IMR-90 (cell line): ENCODE measurements around the gene LONP2. TPM values are rescaled to one million over a fixed set of nuclear protein-coding genes. Genes with fewer than 3 reads are reported as not detected.
A peak's percentile ranks its signal among the peaks of the same experiment; 100 is the strongest.

Experiments used
- ATAC-seq: fragments of 200-7000 bp; cut with Tn5 transposase; 2 replicates; pipeline ENCODE4 v1.9.1; 2020; ENCODE audit warnings: low read depth, mild to moderate bottlenecking, moderate library complexity
- BruUV-seq: library from RNA; stranded (reverse); fragments of 400-500 nt; replicated peaks from 2 replicates; lab custom pipeline; 2021; lab: Mats Ljungman, UMichigan
- CTCF ChIA-PET: fragments of 300-600 bp; formaldehyde crosslinking; extraction: SDS; loops from one replicate; lab custom pipeline; 2021; ENCODE audit warnings: antibody characterized with exemption; lab: Yijun Ruan, JAX
- POLR2A ChIA-PET: fragments of 300-600 bp; sonication (Branson Sonifier 250); formaldehyde crosslinking; loops from one replicate; lab custom pipeline; 2022; ENCODE audit warnings: antibody characterized with exemption; ENCODE audit not compliant: unreplicated experiment; lab: Charles Lee
- DNase-seq: peaks from one replicate; pipeline ENCODE4 v3.0.0; 2013
- H2AFZ ChIP-seq: replicated peaks from 2 replicates; pipeline ENCODE3; 2013; ENCODE audit warnings: low read length, mild to moderate bottlenecking; ENCODE audit not compliant: poor library complexity
- H2AK5ac ChIP-seq: 2 replicates; pipeline ENCODE4 v1.6.1; 2013; ENCODE audit warnings: low read depth, low read length, inconsistent platforms
- H2AK9ac ChIP-seq: replicated peaks from 2 replicates; pipeline ENCODE3; 2013; ENCODE audit warnings: mild to moderate bottlenecking, low read depth, low read length, moderate library complexity; ENCODE audit not compliant: poor library complexity
- H2BK120ac ChIP-seq: 2 replicates; pipeline ENCODE4 v1.6.1; 2013; ENCODE audit warnings: low read depth, low read length, inconsistent platforms
- H2BK15ac ChIP-seq: 3 replicates; pipeline ENCODE4 v1.6.1; 2013; ENCODE audit warnings: low read depth, low read length, inconsistent platforms
- H2BK20ac ChIP-seq: 2 replicates; pipeline ENCODE4 v1.6.1; 2013; ENCODE audit warnings: low read depth, mild to moderate bottlenecking, inconsistent platforms, low read length, moderate library complexity
- H2BK5ac ChIP-seq: 2 replicates; pipeline ENCODE4 v1.6.1; 2013; ENCODE audit warnings: mild to moderate bottlenecking, low read depth, low read length, inconsistent platforms; ENCODE audit not compliant: poor library complexity, severe bottlenecking
- H3K14ac ChIP-seq: replicated peaks from 2 replicates; pipeline ENCODE4 v1.6.1; 2013; ENCODE audit warnings: low read depth, low read length, inconsistent platforms
- H3K18ac ChIP-seq: 2 replicates; pipeline ENCODE4 v1.6.1; 2013; ENCODE audit warnings: low read depth, low read length, control low read depth
- H3K23ac ChIP-seq: 2 replicates; pipeline ENCODE4 v1.6.1; 2013; ENCODE audit warnings: low read depth, low read length, inconsistent platforms
- H3K27ac ChIP-seq: 2 replicates; pipeline ENCODE4 v1.5.1; 2013; ENCODE audit warnings: mild to moderate bottlenecking, control low read depth, low read length; ENCODE audit not compliant: insufficient read depth
- H3K27me3 ChIP-seq: 2 replicates; pipeline ENCODE4 v1.6.1; 2013; ENCODE audit warnings: low read length; ENCODE audit not compliant: control insufficient read depth, insufficient read depth
- H3K36me3 ChIP-seq: 2 replicates; pipeline ENCODE4 v1.6.1; 2013; ENCODE audit warnings: low read length, mixed read lengths; ENCODE audit not compliant: control insufficient read depth, insufficient read depth
- H3K4ac ChIP-seq: 2 replicates; pipeline ENCODE4 v1.6.1; 2013; ENCODE audit warnings: low read depth, low read length, inconsistent platforms
- H3K4me1 ChIP-seq: 2 replicates; pipeline ENCODE4 v1.6.1; 2013; ENCODE audit warnings: low read length, mixed read lengths; ENCODE audit not compliant: control insufficient read depth, insufficient read depth
- H3K4me2 ChIP-seq: 2 replicates; pipeline ENCODE4 v1.6.1; 2013; ENCODE audit warnings: low read depth, mild to moderate bottlenecking, control low read depth, low read length, moderate library complexity
- H3K4me3 ChIP-seq: 2 replicates; pipeline ENCODE4 v1.5.1; 2013; ENCODE audit warnings: low read depth, mild to moderate bottlenecking, control low read depth, low read length, moderate library complexity; ENCODE audit not compliant: insufficient read depth
- H3K56ac ChIP-seq: 2 replicates; pipeline ENCODE4 v1.6.1; 2013; ENCODE audit warnings: low read length, inconsistent platforms; ENCODE audit not compliant: insufficient read depth; ENCODE audit errors: extremely low read depth
- H3K79me1 ChIP-seq, 2 experiments: 2 replicates each; pipeline ENCODE4 v1.6.1; 2013; ENCODE audit warnings: low read length in 2 of 2, inconsistent platforms in 1 of 2, low read depth in 1 of 2
- H3K9ac ChIP-seq: 2 replicates; pipeline ENCODE4 v1.6.1; 2013; ENCODE audit warnings: low read depth, low read length, control low read depth
- H3K9me1 ChIP-seq: 2 replicates; pipeline ENCODE4 v1.6.1; 2013; ENCODE audit warnings: low read length, inconsistent platforms; ENCODE audit not compliant: insufficient read depth
- H3K9me3 ChIP-seq: 2 replicates; pipeline ENCODE4 v1.6.1; 2013; ENCODE audit warnings: low read length; ENCODE audit not compliant: control insufficient read depth, insufficient read depth
- H4K20me1 ChIP-seq: 2 replicates; pipeline ENCODE4 v1.6.1; 2013; ENCODE audit warnings: low read length, inconsistent platforms; ENCODE audit not compliant: insufficient read depth
- H4K5ac ChIP-seq: 2 replicates; pipeline ENCODE4 v1.6.1; 2013; ENCODE audit warnings: mild to moderate bottlenecking, low read depth, low read length, control low read depth
- H4K8ac ChIP-seq, 2 experiments: 2 replicates each; pipeline ENCODE4 v1.6.1; 2013; ENCODE audit warnings: low read depth in 2 of 2, low read length in 2 of 2, control low read depth in 1 of 2, inconsistent platforms in 1 of 2
- H4K91ac ChIP-seq: 2 replicates; pipeline ENCODE4 v1.6.1; 2013; ENCODE audit warnings: low read depth, low read length, inconsistent platforms; ENCODE audit not compliant: insufficient read depth
- BHLHE40 ChIP-seq: fragments of 150-350 bp; IDR thresholded peaks from 2 replicates; pipeline ENCODE4 v1.6.1; 2016; ENCODE audit warnings: mild to moderate bottlenecking, low read depth, low read length
- CEBPB ChIP-seq: IDR thresholded peaks from 2 replicates; pipeline ENCODE4 v1.6.1; 2012; ENCODE audit warnings: low read depth, low read length, improper control_type of control experiment
- MAZ ChIP-seq: IDR thresholded peaks from 2 replicates; pipeline ENCODE4 v1.6.1; 2012; ENCODE audit warnings: low read depth, mild to moderate bottlenecking, low read length, improper control_type of control experiment, moderate library complexity, borderline replicate concordance
- POLR2A ChIP-seq: IDR thresholded peaks from 2 replicates; pipeline ENCODE4 v1.6.1; 2012; ENCODE audit warnings: mild to moderate bottlenecking, low read depth, low read length
- RCOR1 ChIP-seq: IDR thresholded peaks from 2 replicates; pipeline ENCODE4 v1.6.1; 2012; ENCODE audit warnings: mild to moderate bottlenecking, low read length, improper control_type of control experiment; ENCODE audit not compliant: insufficient replicate concordance
- WGBS, 2 experiments: methylation state at CpG; one replicate each; pipeline versions ENCODE4 v1.1.5 to v1.1.7; 2013; ENCODE audit warnings: missing lambda C conversion rate in 2 of 2; ENCODE audit not compliant: insufficient read length in 1 of 2; ENCODE audit errors: extremely low coverage in 2 of 2; 5-methylcytosine and 5-hydroxymethylcytosine counted together
- dilution Hi-C: fragments of 300-500 bp; cut with HindIII; formaldehyde crosslinking; loops from one replicate; pipeline ENCODE4 v1.14.3; 2018; ENCODE audit warnings: low sequenced_read_pairs; ENCODE audit not compliant: unreplicated experiment
- in situ Hi-C: fragments of 300-500 bp; cut with MboI; formaldehyde crosslinking; loops from 3 replicates; pipeline ENCODE4 v1.14.3; 2019; ENCODE audit warnings: low sequenced_read_pairs, inconsistent platforms, mixed read lengths
- intact Hi-C: fragments of 100-400 bp; cut with micrococcal nuclease; formaldehyde crosslinking; loops from 2 replicates; pipeline ENCODE4 v1.10.0; 2022
- polyA plus RNA-seq, 3 experiments: library from polyadenylated mRNA; depleted of rRNA; stranded (reverse); fragments of >200 nt; gene quantifications; 2 replicates each; pipeline ENCODE4 v1.2.3, GENCODE V29; 2012; ENCODE audit warnings: low replicate concordance in 1 of 3
- total RNA-seq: library from RNA; depleted of rRNA; stranded (reverse); fragments of >200 nt; gene quantifications from 2 replicates; pipeline ENCODE4 v1.2.3, GENCODE V29; 2012

Gene LONP2
- total and polyA plus RNA-seq, 2 of the 4 experiments (the other 2 are of a cell fraction), result 31.5 to 90.9 TPM

DNA sequence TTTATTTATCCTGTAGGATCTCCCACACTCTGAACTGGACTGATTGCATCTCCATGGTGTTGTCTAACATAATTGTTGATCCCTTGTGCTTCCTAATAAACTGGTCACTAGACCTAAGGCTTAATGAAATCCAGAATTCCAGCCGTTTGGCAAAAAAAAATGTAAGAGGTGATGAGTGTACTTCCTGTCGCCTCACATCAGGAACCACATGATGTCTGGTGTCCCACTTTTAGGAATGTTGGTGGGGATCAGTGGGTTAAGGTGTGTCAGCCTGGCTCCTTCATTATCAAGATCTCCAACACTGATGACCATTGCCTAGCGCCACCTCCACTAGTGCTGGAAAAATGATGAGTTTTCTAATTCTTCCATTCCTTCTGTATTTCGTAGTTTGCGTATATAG is 18.6 kb upstream of the LONP2 start:
- no peak overlapping the region for H3K14ac ChIP-seq
- DNase-seq (peak; percentile 8), ATAC-seq (no peak)
- H4K5ac ChIP-seq, result no peak overlapping the region
- no peaks in the 10 kb centered on the region for H3K4me1 ChIP-seq
- in situ Hi-C loops (no loop called here), dilution Hi-C loops (no loop called here), intact Hi-C loops (no loop called here)
- H3K27me3 ChIP-seq, result peaks cover 12% of the 10 kb centered on the region
- no peak overlapping the region for H3K18ac ChIP-seq
- no peak overlapping the region for H2BK20ac ChIP-seq
- H3K23ac ChIP-seq, result no peak overlapping the region
- no peak overlapping the region for H2BK15ac ChIP-seq
- no peak overlapping the region for H2BK5ac ChIP-seq
- no peak overlapping the region for H3K9ac ChIP-seq
- WGBS, 2 experiments, result no CpG with 5 or more reads among the region's 5 CpGs
- H3K27ac ChIP-seq, result no peak overlapping the region
- no peak overlapping the region for H4K8ac ChIP-seq
- H3K9me3 ChIP-seq, result no peaks in the 10 kb centered on the region
- no peaks in the 10 kb centered on the region for H3K79me1 ChIP-seq
- H4K20me1 ChIP-seq, result no peaks in the 10 kb centered on the region
- no peak overlapping the region for H4K91ac ChIP-seq
- H2BK120ac ChIP-seq, result no peak overlapping the region
- ChIA-PET CTCF (no interaction called here), POLR2A (interaction anchor here (0.5 kb wide), 1 partner anchor 1725 kb away, joined by 3 read pairs; no protein-coding TSS in a partner anchor)
- no peak overlapping the region for H2AFZ ChIP-seq
- BruUV-seq, result no TSS peak
- no peak overlapping the region for H3K4ac ChIP-seq
- no peaks in the 10 kb centered on the region; the same call in 1 of the 2 replicates for H3K9me1 ChIP-seq
- TF ChIP-seq POLR2A (no peak), RCOR1 (no peak), BHLHE40 (no peak), CEBPB (no peak), MAZ (no peak)
- no peak overlapping the region for H3K4me3 ChIP-seq
- H3K56ac ChIP-seq, result no peak overlapping the region
- H2AK9ac ChIP-seq, result no peak overlapping the region
- H3K36me3 ChIP-seq, result no peaks in the 10 kb centered on the region
- no peak overlapping the region for H2AK5ac ChIP-seq
- H3K4me2 ChIP-seq, result no peak overlapping the region
